Neural progenitor cell (in vitro differentiated cells): ENCODE data around the gene ACTR3. TPM values are rescaled to one million over a fixed set of nuclear protein-coding genes. Genes with fewer than 3 reads are reported as not detected.

Experiments
- DNase-seq: peaks from one replicate; pipeline ENCODE4 v3.0.0-alpha.2; 2016; ENCODE audit warnings: low spot score
- H2AFZ ChIP-seq: fragments of 200-600 bp; sonication (generic); replicated peaks from 2 replicates; pipeline ENCODE4 v1.6.1; 2016; ENCODE audit warnings: antibody characterized with exemption
- H3F3A ChIP-seq: fragments of 200-600 bp; sonication (generic); 2 replicates; pipeline ENCODE4 v1.6.1; 2016; ENCODE audit warnings: antibody characterized with exemption, low read depth
- H3K27ac ChIP-seq: fragments of 200-600 bp; sonication (generic); 2 replicates; pipeline ENCODE4 v1.5.1; 2016; ENCODE audit warnings: mild to moderate bottlenecking
- H3K27me3 ChIP-seq: fragments of 200-600 bp; sonication (generic); 2 replicates; pipeline ENCODE4 v1.6.1; 2016; ENCODE audit warnings: mild to moderate bottlenecking, moderate library complexity
- H3K36me3 ChIP-seq: fragments of 200-600 bp; sonication (generic); 2 replicates; pipeline ENCODE4 v1.5.1; 2016
- H3K4me1 ChIP-seq: fragments of 200-600 bp; sonication (generic); 2 replicates; pipeline ENCODE4 v1.6.1; 2016; ENCODE audit warnings: mixed run types
- H3K4me2 ChIP-seq: fragments of 200-600 bp; sonication (generic); 2 replicates; pipeline ENCODE4 v1.6.1; 2016
- H3K4me3 ChIP-seq: fragments of 200-600 bp; sonication (generic); 2 replicates; pipeline ENCODE4 v1.5.1; 2016
- H3K79me2 ChIP-seq: fragments of 200-600 bp; sonication (generic); 2 replicates; pipeline ENCODE4 v1.6.1; 2016; ENCODE audit warnings: low read depth
- H3K9ac ChIP-seq: fragments of 200-600 bp; sonication (generic); 2 replicates; pipeline ENCODE4 v1.6.1; 2016
- H3K9me3 ChIP-seq: fragments of 200-600 bp; sonication (generic); 2 replicates; pipeline ENCODE4 v1.5.1; 2016; ENCODE audit warnings: low read depth
- H4K20me1 ChIP-seq: fragments of 200-600 bp; sonication (generic); 2 replicates; pipeline ENCODE4 v1.6.1; 2016; ENCODE audit warnings: low read depth
- H3K27ac Mint-ChIP-seq: 3 replicates; pipeline ENCODE4 v1.8.0; 2021; ENCODE audit warnings: mixed read lengths
- H3K27me3 Mint-ChIP-seq: 2 replicates; pipeline ENCODE4 v1.8.0; 2022; ENCODE audit warnings: low read depth, mild to moderate bottlenecking, inconsistent platforms, moderate library complexity, mixed read lengths; ENCODE audit not compliant: insufficient read depth
- H3K36me3 Mint-ChIP-seq: 3 replicates; pipeline ENCODE4 v1.8.0; 2021; ENCODE audit warnings: mixed read lengths
- H3K4me1 Mint-ChIP-seq: 3 replicates; pipeline ENCODE4 v1.8.0; 2021; ENCODE audit warnings: mixed read lengths
- H3K4me3 Mint-ChIP-seq: 3 replicates; pipeline ENCODE4 v1.8.0; 2021; ENCODE audit warnings: mild to moderate bottlenecking, moderate library complexity, mixed read lengths
- H3K9me3 Mint-ChIP-seq: 3 replicates; pipeline ENCODE4 v1.8.0; 2020; ENCODE audit warnings: mixed read lengths
- EZH2 ChIP-seq: fragments of 200-600 bp; sonication (generic); IDR thresholded peaks from 2 replicates; pipeline ENCODE4 v1.6.1; 2017; ENCODE audit warnings: antibody characterized with exemption, mild to moderate bottlenecking, moderate library complexity
- EZH2phosphoT487 ChIP-seq: fragments of 200-600 bp; sonication (generic); IDR thresholded peaks from 2 replicates; pipeline ENCODE4 v1.6.1; 2017; ENCODE audit warnings: antibody characterized with exemption
- total RNA-seq: library from RNA; depleted of rRNA; stranded (reverse); fragments of >200 nt; gene quantifications from 2 replicates; pipeline ENCODE4 v1.2.3, GENCODE V29; 2015; ENCODE audit warnings: low replicate concordance
- TF ChIP-seq, protein P1 (sequence below): fragments of 200-600 bp; sonication (generic); IDR thresholded peaks from 2 replicates; pipeline ENCODE4 v1.5.1; 2017; ENCODE audit warnings: antibody characterized with exemption, mild to moderate bottlenecking

The ACTR3 gene
- total RNA-seq, 1 donor from 2014 or later: 175 TPM

GRCh38 chr2:113907297-113907696 lies 17.4 kb downstream of the ACTR3 start:
- Mint-ChIP-seq H3K4me3 (no peak overlapping the region), H3K27ac (no peak overlapping the region), H3K27me3 (peaks cover 2% of the 10 kb centered on the region), H3K9me3 (peaks cover 31% of the 10 kb centered on the region), H3K4me1 (no peaks in the 10 kb centered on the region), H3K36me3 (peaks cover 42% of the 10 kb centered on the region)
- no peak for DNase-seq
- Histone ChIP-seq H3K9ac (no peak overlapping the region), H3K4me1 (no peaks in the 10 kb centered on the region), H3K9me3 (no peaks in the 10 kb centered on the region), H3K4me2 (no peak overlapping the region), H3K79me2 (peaks cover 100% of the 10 kb centered on the region), H3F3A (no peaks in the 10 kb centered on the region), H3K36me3 (no peaks in the 10 kb centered on the region), H4K20me1 (peaks cover 20% of the 10 kb centered on the region), H3K4me3 (no peak overlapping the region), H3K27me3 (no peaks in the 10 kb centered on the region), H2AFZ (no peak overlapping the region), H3K27ac (no peak overlapping the region)
- TF ChIP-seq EZH2: no peak
- TF ChIP-seq, protein P1, sequence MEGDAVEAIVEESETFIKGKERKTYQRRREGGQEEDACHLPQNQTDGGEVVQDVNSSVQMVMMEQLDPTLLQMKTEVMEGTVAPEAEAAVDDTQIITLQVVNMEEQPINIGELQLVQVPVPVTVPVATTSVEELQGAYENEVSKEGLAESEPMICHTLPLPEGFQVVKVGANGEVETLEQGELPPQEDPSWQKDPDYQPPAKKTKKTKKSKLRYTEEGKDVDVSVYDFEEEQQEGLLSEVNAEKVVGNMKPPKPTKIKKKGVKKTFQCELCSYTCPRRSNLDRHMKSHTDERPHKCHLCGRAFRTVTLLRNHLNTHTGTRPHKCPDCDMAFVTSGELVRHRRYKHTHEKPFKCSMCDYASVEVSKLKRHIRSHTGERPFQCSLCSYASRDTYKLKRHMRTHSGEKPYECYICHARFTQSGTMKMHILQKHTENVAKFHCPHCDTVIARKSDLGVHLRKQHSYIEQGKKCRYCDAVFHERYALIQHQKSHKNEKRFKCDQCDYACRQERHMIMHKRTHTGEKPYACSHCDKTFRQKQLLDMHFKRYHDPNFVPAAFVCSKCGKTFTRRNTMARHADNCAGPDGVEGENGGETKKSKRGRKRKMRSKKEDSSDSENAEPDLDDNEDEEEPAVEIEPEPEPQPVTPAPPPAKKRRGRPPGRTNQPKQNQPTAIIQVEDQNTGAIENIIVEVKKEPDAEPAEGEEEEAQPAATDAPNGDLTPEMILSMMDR: no peak
- TF ChIP-seq EZH2phosphoT487: no peak

GRCh38 chr2:113910110-113910717 lies 20.3 kb downstream of the ACTR3 start:
- no peaks in the 10 kb centered on the region for H3K4me1 Mint-ChIP-seq
- Histone ChIP-seq H3K36me3 (no peaks in the 10 kb centered on the region), H3F3A (no peaks in the 10 kb centered on the region), H4K20me1 (peaks cover 16% of the 10 kb centered on the region), H3K27me3 (no peaks in the 10 kb centered on the region), H3K4me2 (no peak overlapping the region), H2AFZ (no peak overlapping the region), H3K4me1 (no peaks in the 10 kb centered on the region), H3K79me2 (peaks cover 88% of the 10 kb centered on the region), H3K9ac (no peak overlapping the region), H3K27ac (no peak overlapping the region), H3K4me3 (no peak overlapping the region), H3K9me3 (no peaks in the 10 kb centered on the region)
- no peak for TF ChIP-seq EZH2phosphoT487
- TF ChIP-seq, protein P1: no peak
- no peak for TF ChIP-seq EZH2
- peaks cover 47% of the 10 kb centered on the region for H3K36me3 Mint-ChIP-seq
- no peaks in the 10 kb centered on the region for H3K27me3 Mint-ChIP-seq
- DNase-seq: no peak
- no peak overlapping the region for H3K4me3 Mint-ChIP-seq
- H3K9me3 Mint-ChIP-seq: peaks cover 23% of the 10 kb centered on the region
- H3K27ac Mint-ChIP-seq: no peak overlapping the region

GRCh38 chr2:113910967-113911678 lies 21.2 kb downstream of the ACTR3 start:
- Mint-ChIP-seq H3K36me3 (peaks cover 46% of the 10 kb centered on the region), H3K27ac (no peak overlapping the region), H3K9me3 (peaks cover 15% of the 10 kb centered on the region), H3K4me3 (no peak overlapping the region), H3K27me3 (no peaks in the 10 kb centered on the region), H3K4me1 (no peaks in the 10 kb centered on the region)
- Histone ChIP-seq H3K4me1 (no peaks in the 10 kb centered on the region), H3K27me3 (no peaks in the 10 kb centered on the region), H3K4me3 (no peak overlapping the region), H3K9me3 (no peaks in the 10 kb centered on the region), H3K27ac (no peak overlapping the region), H4K20me1 (peaks cover 16% of the 10 kb centered on the region), H2AFZ (no peak overlapping the region), H3K9ac (no peak overlapping the region), H3K79me2 (peaks cover 80% of the 10 kb centered on the region), H3K36me3 (no peaks in the 10 kb centered on the region), H3K4me2 (no peak overlapping the region), H3F3A (no peaks in the 10 kb centered on the region)
- TF ChIP-seq EZH2 (no peak), EZH2phosphoT487 (no peak)
- TF ChIP-seq, protein P1: no peak
- DNase-seq: no peak
